Endodermal cell (in vitro differentiated cells): Measurements from ENCODE around the gene TPRKB. TPM values are rescaled to one million over a fixed set of nuclear protein-coding genes. Genes with fewer than 3 reads are reported as not detected.
"Not testable (repeated sequence)": the region's sequence is repeated elsewhere in the genome, so short reads cannot be mapped to it uniquely, and the experiment has no call there.

ENCODE experiments used
- DNase-seq: peaks from one replicate; pipeline ENCODE4 v3.0.0-alpha.2; 2017
- H3K27ac ChIP-seq: 2 replicates; pipeline ENCODE4 v1.5.1; 2013; ENCODE audit warnings: mild to moderate bottlenecking, low read depth, low read length, moderate library complexity
- H3K27me3 ChIP-seq: 2 replicates; pipeline ENCODE4 v1.6.1; 2013; ENCODE audit warnings: mild to moderate bottlenecking, low read length, moderate library complexity; ENCODE audit not compliant: insufficient read depth, control insufficient read depth, poor library complexity, severe bottlenecking
- H3K36me3 ChIP-seq: 2 replicates; pipeline ENCODE4 v1.7.0; 2013; ENCODE audit warnings: mild to moderate bottlenecking, low read length, moderate library complexity; ENCODE audit not compliant: control insufficient read depth, insufficient read depth
- H3K4me1 ChIP-seq: one replicate; pipeline ENCODE4 v1.7.0; 2013; ENCODE audit warnings: low read length; ENCODE audit not compliant: control insufficient read depth, insufficient read depth
- H3K4me3 ChIP-seq: 2 replicates; pipeline ENCODE4 v1.5.1; 2013; ENCODE audit warnings: mild to moderate bottlenecking, low read length, moderate library complexity
- H3K9ac ChIP-seq: 2 replicates; pipeline ENCODE4 v1.6.1; 2013; ENCODE audit warnings: mild to moderate bottlenecking, low read length, moderate library complexity; ENCODE audit not compliant: poor library complexity, severe bottlenecking; ENCODE audit errors: extremely low read depth
- H3K9me3 ChIP-seq: 2 replicates; pipeline ENCODE4 v1.6.1; 2013; ENCODE audit warnings: mild to moderate bottlenecking, low read length, moderate library complexity; ENCODE audit not compliant: control insufficient read depth
- H3K27ac Mint-ChIP-seq: 2 replicates; pipeline ENCODE4 v1.8.0; 2020; ENCODE audit warnings: mixed read lengths
- H3K27me3 Mint-ChIP-seq: 2 replicates; pipeline ENCODE4 v1.8.0; 2021; ENCODE audit warnings: mild to moderate bottlenecking, mixed read lengths; ENCODE audit not compliant: insufficient read depth
- H3K36me3 Mint-ChIP-seq: 2 replicates; pipeline ENCODE4 v1.8.0; 2020; ENCODE audit warnings: low read depth, mixed read lengths
- H3K4me1 Mint-ChIP-seq: 2 replicates; pipeline ENCODE4 v1.8.0; 2020; ENCODE audit warnings: mixed read lengths
- H3K4me3 Mint-ChIP-seq: 2 replicates; pipeline ENCODE4 v1.8.0; 2020; ENCODE audit warnings: mild to moderate bottlenecking, moderate library complexity, mixed read lengths
- H3K9me3 Mint-ChIP-seq: 2 replicates; pipeline ENCODE4 v1.8.0; 2020; ENCODE audit warnings: mild to moderate bottlenecking, mixed read lengths
- CTCF ChIP-seq: fragments of 200-600 bp; sonication (generic); conservative IDR thresholded peaks from 2 replicates; pipeline ENCODE4 v1.5.0; 2021; ENCODE audit warnings: antibody characterized with exemption, mild to moderate bottlenecking
- WGBS, 2 experiments: methylation state at CpG; one replicate each; pipeline versions ENCODE4 v1.1.5 to v1.1.7; 2013; ENCODE audit warnings: missing lambda C conversion rate in 2 of 2, mixed read lengths in 1 of 2; ENCODE audit not compliant: insufficient coverage in 1 of 2, insufficient read length in 1 of 2; 5-methylcytosine and 5-hydroxymethylcytosine counted together
- total RNA-seq, 2 donors: library from RNA; stranded (reverse); fragmentation: NEBNext Ultra II Directional in 1 of 2; extraction: Animal tissue kit (Norgen Biotek cat#: 25700) in 1 of 2; gene quantifications; 2 replicates in 1 of 2; 3 replicates in 1 of 2; pipeline ENCODE4 v1.2.1, GENCODE V29; 2021

Gene TPRKB
- total RNA-seq, 2 donors from 2014 or later, result 37.9 to 42.7 TPM

GRCh38 chr2:73759285-73759764, 22.2 kb upstream of the TPRKB start:
- no peak overlapping the region for H3K4me3 ChIP-seq
- TF ChIP-seq CTCF, result no peak
- no peak overlapping the region for H3K27ac Mint-ChIP-seq
- H3K4me1 Mint-ChIP-seq, result no peaks in the 10 kb centered on the region
- H3K9ac ChIP-seq, result no peak overlapping the region
- no peaks in the 10 kb centered on the region for H3K27me3 Mint-ChIP-seq
- WGBS, 2 experiments, result 77 to 94% methylated on average over 1 to 3 of the region's 3 CpGs
- H3K27ac ChIP-seq, result no peak overlapping the region
- peaks cover 72% of the 10 kb centered on the region for H3K36me3 Mint-ChIP-seq
- peaks cover 73% of the 10 kb centered on the region for H3K36me3 ChIP-seq
- H3K4me3 Mint-ChIP-seq, result no peak overlapping the region
- H3K9me3 ChIP-seq, result peaks cover 20% of the 10 kb centered on the region
- no peaks in the 10 kb centered on the region for H3K27me3 ChIP-seq
- peaks cover 22% of the 10 kb centered on the region for H3K9me3 Mint-ChIP-seq
- DNase-seq, result no peak
- no peaks in the 10 kb centered on the region for H3K4me1 ChIP-seq

- not testable (repeated sequence) for H3K27me3 ChIP-seq, H3K9ac ChIP-seq, DNase-seq, H3K4me1 Mint-ChIP-seq, H3K4me1 ChIP-seq, H3K4me3 Mint-ChIP-seq, H3K27ac ChIP-seq, H3K27ac Mint-ChIP-seq, H3K4me3 ChIP-seq, H3K27me3 Mint-ChIP-seq
- peaks cover 57% of the 10 kb centered on the region for H3K36me3 ChIP-seq
- H3K9me3 ChIP-seq, result peaks cover 23% of the 10 kb centered on the region
- H3K9me3 Mint-ChIP-seq, result peaks cover 26% of the 10 kb centered on the region
- WGBS, 2 experiments, result 94 to 100% methylated on average over 6 to 7 of the region's 7 CpGs
- H3K36me3 Mint-ChIP-seq, result peaks cover 67% of the 10 kb centered on the region
Observed at GRCh38 chr2:73754332-73754731, 17.2 kb upstream of the TPRKB start.

- H3K36me3 Mint-ChIP-seq, result peaks cover 58% of the 10 kb centered on the region
- TF ChIP-seq CTCF, result no peak
Observed at GRCh38 chr2:73749314-73749713, 12.2 kb upstream of the TPRKB start.

GRCh38 chr2:73746877-73747208, 9.7 kb upstream of the TPRKB start:
- no peak overlapping the region for H3K27ac ChIP-seq
- Mint-ChIP-seq H3K9me3 (no peaks in the 10 kb centered on the region), H3K4me1 (no peaks in the 10 kb centered on the region), H3K27me3 (peaks cover 8% of the 10 kb centered on the region), H3K4me3 (no peak overlapping the region), H3K27ac (no peak overlapping the region), H3K36me3 (peaks cover 51% of the 10 kb centered on the region)
- H3K36me3 ChIP-seq, result peaks cover 19% of the 10 kb centered on the region
- no peak overlapping the region for H3K9ac ChIP-seq
- no peaks in the 10 kb centered on the region for H3K4me1 ChIP-seq
- no peak for DNase-seq
- TF ChIP-seq CTCF, result no peak
- H3K27me3 ChIP-seq, result no peaks in the 10 kb centered on the region
- WGBS, 2 experiments, result 97 to 100% methylated on average over 2 to 3 of the region's 3 CpGs
- H3K9me3 ChIP-seq, result no peaks in the 10 kb centered on the region
- H3K4me3 ChIP-seq, result no peak overlapping the region

More at GRCh38 chr2:73749314-73749713, 12.2 kb upstream of the TPRKB start:
- H3K4me3 Mint-ChIP-seq, result no peak overlapping the region
- Histone ChIP-seq H3K4me3 (no peak overlapping the region), H3K27ac (no peak overlapping the region), H3K9ac (no peak overlapping the region), H3K4me1 (no peaks in the 10 kb centered on the region), H3K9me3 (peaks cover 3% of the 10 kb centered on the region), H3K27me3 (no peaks in the 10 kb centered on the region), H3K36me3 (peaks cover 35% of the 10 kb centered on the region)
- H3K4me1 Mint-ChIP-seq, result no peaks in the 10 kb centered on the region
- DNase-seq, result no peak
- H3K9me3 Mint-ChIP-seq, result peaks cover 4% of the 10 kb centered on the region
- 97 to 100% methylated on average over 1 to 2 of the region's 2 CpGs for WGBS, 2 experiments
- no peak overlapping the region for H3K27ac Mint-ChIP-seq
- no peaks in the 10 kb centered on the region for H3K27me3 Mint-ChIP-seq
